Measurements from ENCODE around the gene KBTBD7.
"Not testable (repeated sequence)": the region's sequence is repeated elsewhere in the genome, so short reads cannot be mapped to it uniquely, and the experiment has no call there.

The KBTBD7 gene

GRCh38 chr13:41199079-41199478 is 4.7 kb upstream of the KBTBD7 start:
- no peak for DNase-seq (ENCODE audit: low spot score)

- DNase-seq (ENCODE audit: low spot score), result no peak
Measured at GRCh38 chr13:41196620-41197019, 2.3 kb upstream of the KBTBD7 start.

- no peak for DNase-seq (ENCODE audit: low spot score)
Measured at GRCh38 chr13:41196011-41196410, 1.6 kb upstream of the KBTBD7 start.

- DNase-seq (ENCODE audit: low spot score), result no peak
Measured at GRCh38 chr13:41193469-41193868, 900 bp downstream of the KBTBD7 start.

- no peak for DNase-seq (ENCODE audit: low spot score)
Measured at GRCh38 chr13:41188584-41188983, 5.8 kb downstream of the KBTBD7 start.

GRCh38 chr13:41186481-41186880 is 7.9 kb downstream of the KBTBD7 start:
- no peak for DNase-seq (ENCODE audit: low spot score)

- no peak for DNase-seq (ENCODE audit: low spot score)
Measured at GRCh38 chr13:41182231-41182630, 12.1 kb downstream of the KBTBD7 start.

- no peak for DNase-seq (ENCODE audit: low spot score)
Measured at GRCh38 chr13:41179593-41180250, 14.6 kb downstream of the KBTBD7 start.

- no peak for DNase-seq (ENCODE audit: low spot score)
Measured at GRCh38 chr13:41178040-41178439, 16.3 kb downstream of the KBTBD7 start.

- DNase-seq (ENCODE audit: low spot score), result no peak
Measured at GRCh38 chr13:41177616-41178015, 16.8 kb downstream of the KBTBD7 start.

- not testable (repeated sequence) for DNase-seq (ENCODE audit: low spot score)
Measured at GRCh38 chr13:41175576-41175975, 18.8 kb downstream of the KBTBD7 start.

GRCh38 chr13:41162151-41162550 is 32.2 kb downstream of the KBTBD7 start:
- DNase-seq (ENCODE audit: low spot score), result no peak

- no peak for DNase-seq (ENCODE audit: low spot score)
Measured at GRCh38 chr13:41159174-41159573, 35.2 kb downstream of the KBTBD7 start.

- no peak for DNase-seq (ENCODE audit: low spot score)
Measured at GRCh38 chr13:41157048-41157717, 37.2 kb downstream of the KBTBD7 start.

GRCh38 chr13:41156620-41157019 is 37.7 kb downstream of the KBTBD7 start:
- DNase-seq (ENCODE audit: low spot score), result no peak

GRCh38 chr13:41154042-41154441 is 40.3 kb downstream of the KBTBD7 start:
- no peak for DNase-seq (ENCODE audit: low spot score)

- no peak for DNase-seq (ENCODE audit: low spot score)
Measured at GRCh38 chr13:41152005-41152404, 42.4 kb downstream of the KBTBD7 start.

- DNase-seq (ENCODE audit: low spot score), result no peak
Measured at GRCh38 chr13:41150058-41150457, 44.3 kb downstream of the KBTBD7 start.

GRCh38 chr13:41148419-41149283 is 45.7 kb downstream of the KBTBD7 start:
- no peak for DNase-seq (ENCODE audit: low spot score)

- DNase-seq (ENCODE audit: low spot score), result no peak
Measured at GRCh38 chr13:41145136-41145908, 49.0 kb downstream of the KBTBD7 start.

GRCh38 chr13:41144576-41144975 is 49.8 kb downstream of the KBTBD7 start:
- DNase-seq (ENCODE audit: low spot score), result no peak
